ENCODE data around the gene FRY. TPM values are rescaled to one million over a fixed set of nuclear protein-coding genes. Genes with fewer than 3 reads are reported as not detected.

Gene FRY
- total RNA-seq, 2 experiments from 2014 or later: 3.0 to 7.0 TPM

- Histone ChIP-seq H3K4me3 (ENCODE audit: low read depth, low read length, poor library complexity, severe bottlenecking) (no peak overlapping the region), H4K20me1 (ENCODE audit: insufficient read depth, low read length) (no peaks in the 10 kb centered on the region), H3K4me2 (ENCODE audit: low read length) (no peak overlapping the region), H3K27ac (ENCODE audit: low read depth, low read length, poor library complexity, severe bottlenecking) (no peak overlapping the region), H3K9me2 (ENCODE audit: insufficient read depth, low read length) (no peaks in the 10 kb centered on the region), H3K36me3 (ENCODE audit: insufficient read depth, low read length) (no peaks in the 10 kb centered on the region), H3K9me3 (ENCODE audit: low read length) (no peaks in the 10 kb centered on the region), H2AFZ (ENCODE audit: low read length) (no peak overlapping the region), H3K79me2 (ENCODE audit: insufficient read depth, low read depth, low read length) (no peaks in the 10 kb centered on the region), H3K4me1 (ENCODE audit: insufficient read depth, low read length, poor library complexity, severe bottlenecking) (no peaks in the 10 kb centered on the region)
- POLR2A ChIA-PET: no interaction called here
- no peak for DNase-seq (ENCODE audit: low spot score)
- CTCF ChIA-PET (ENCODE audit: unreplicated experiment): no interaction called here
- BruUV-seq (replicated peaks): no TSS peak
- intact Hi-C loops (cut with micrococcal nuclease; ENCODE audit: unreplicated experiment): no loop called here
- TF ChIP-seq CTCF (conservative IDR thresholded peaks at IDR 0.05; ENCODE audit: low read length) (no peak), EZH2phosphoT487 (IDR thresholded peaks at IDR 0.05; ENCODE audit: borderline replicate concordance, low read depth, low read length) (no peak)
Measured at GRCh38 chr13:32098272-32098671, 66.7 kb downstream of the FRY start.

- TF ChIP-seq EZH2phosphoT487 (IDR thresholded peaks at IDR 0.05; ENCODE audit: borderline replicate concordance, low read depth, low read length) (no peak), CTCF (conservative IDR thresholded peaks at IDR 0.05; ENCODE audit: low read length) (no peak)
- H4K20me1 ChIP-seq (ENCODE audit: insufficient read depth, low read length): no peaks in the 10 kb centered on the region
- no peak overlapping the region for H2AFZ ChIP-seq (ENCODE audit: low read length)
- no peaks in the 10 kb centered on the region for H3K9me2 ChIP-seq (ENCODE audit: insufficient read depth, low read length)
- H3K79me2 ChIP-seq (ENCODE audit: insufficient read depth, low read depth, low read length): no peaks in the 10 kb centered on the region
- H3K4me3 ChIP-seq (ENCODE audit: low read depth, low read length, poor library complexity, severe bottlenecking): no peak overlapping the region
- no TSS peak for BruUV-seq (replicated peaks)
- ChIA-PET POLR2A (no interaction called here), CTCF (ENCODE audit: unreplicated experiment) (no interaction called here)
- H3K9me3 ChIP-seq (ENCODE audit: low read length): no peaks in the 10 kb centered on the region
- no peak overlapping the region for H3K4me2 ChIP-seq (ENCODE audit: low read length)
- no peak for DNase-seq (ENCODE audit: low spot score)
- intact Hi-C loops (cut with micrococcal nuclease; ENCODE audit: unreplicated experiment): no loop called here
- H3K36me3 ChIP-seq (ENCODE audit: insufficient read depth, low read length): no peaks in the 10 kb centered on the region
- no peaks in the 10 kb centered on the region for H3K4me1 ChIP-seq (ENCODE audit: insufficient read depth, low read length, poor library complexity, severe bottlenecking)
- no peak overlapping the region for H3K27ac ChIP-seq (ENCODE audit: low read depth, low read length, poor library complexity, severe bottlenecking)
Measured at GRCh38 chr13:32105653-32106313, 74.2 kb downstream of the FRY start.

GRCh38 chr13:32107474-32107873 is 75.9 kb downstream of the FRY start:
- intact Hi-C loops (cut with micrococcal nuclease; ENCODE audit: unreplicated experiment): no loop called here
- BruUV-seq (replicated peaks): no TSS peak
- no peak for DNase-seq (ENCODE audit: low spot score)
- POLR2A ChIA-PET: interaction anchor here (0.6 to 1.0 kb wide), 3 partner anchors 9 to 78 kb away, joined by 3 to 6 read pairs (median 3); no protein-coding TSS in a partner anchor
- Histone ChIP-seq H3K4me1 (ENCODE audit: insufficient read depth, low read length, poor library complexity, severe bottlenecking) (no peaks in the 10 kb centered on the region), H3K36me3 (ENCODE audit: insufficient read depth, low read length) (no peaks in the 10 kb centered on the region), H3K9me2 (ENCODE audit: insufficient read depth, low read length) (no peaks in the 10 kb centered on the region), H3K27ac (ENCODE audit: low read depth, low read length, poor library complexity, severe bottlenecking) (no peak overlapping the region), H4K20me1 (ENCODE audit: insufficient read depth, low read length) (no peaks in the 10 kb centered on the region), H3K4me2 (ENCODE audit: low read length) (no peak overlapping the region), H3K4me3 (ENCODE audit: low read depth, low read length, poor library complexity, severe bottlenecking) (no peak overlapping the region), H3K79me2 (ENCODE audit: insufficient read depth, low read depth, low read length) (no peaks in the 10 kb centered on the region), H3K9me3 (ENCODE audit: low read length) (no peaks in the 10 kb centered on the region), H2AFZ (ENCODE audit: low read length) (no peak overlapping the region)
- TF ChIP-seq CTCF (conservative IDR thresholded peaks at IDR 0.05; ENCODE audit: low read length) (no peak), EZH2phosphoT487 (IDR thresholded peaks at IDR 0.05; ENCODE audit: borderline replicate concordance, low read depth, low read length) (no peak)
- CTCF ChIA-PET (ENCODE audit: unreplicated experiment): no interaction called here
